ENCODE results near the gene CNTROB. TPM values are rescaled to one million over a fixed set of nuclear protein-coding genes. Genes with fewer than 3 reads are reported as not detected.

The CNTROB gene
- total RNA-seq (2021; fragmentation: NEBNext Ultra II Directional; extraction: Animal tissue kit (Norgen Biotek cat#: 25700)): 10 to 100 TPM; 20.8 to 32.2 (median 28.5) TPM
- long read RNA-seq, partial matches to known transcripts: 2 of 5 reads
- long read RNA-seq, other reads (novel, unspliced or antisense): 2 of 5 reads

GRCh38 chr17:7931709-7932482 is at the start of gene CNTROB, which contains the start of gene TRAPPC1:
CNTROB (plus strand) TSS chr17:7932206; CDS start chr17:7933080, 874 bp downstream.
TRAPPC1 (minus strand) TSS chr17:7931946; CDS start chr17:7931829, 117 bp downstream.
- peak within 1 kb of the TSS; percentile 94 for H3K27ac Mint-ChIP-seq

GRCh38 chr17:7882629-7883028 is 49.4 kb upstream of the CNTROB start:
- H3K27ac Mint-ChIP-seq: no peak overlapping the region
- TF ChIP-seq CTCF (IDR thresholded peaks at IDR 0.05): no peak
- peaks cover 2% of the 10 kb centered on the region; the same call in 1 of the 2 replicates for H3K27me3 Mint-ChIP-seq (ENCODE audit: insufficient read depth)
- no peaks in the 10 kb centered on the region for H3K36me3 Mint-ChIP-seq (ENCODE audit: low read depth)
- no peaks in the 10 kb centered on the region for H3K9me3 Mint-ChIP-seq
- H3K4me3 Mint-ChIP-seq: no peak overlapping the region
- peaks cover 5% of the 10 kb centered on the region for H3K4me1 Mint-ChIP-seq (ENCODE audit: low read depth)
- no peak for DNase-seq

More at GRCh38 chr17:7931709-7932482, at the start of gene CNTROB, which contains the start of gene TRAPPC1:
- Mint-ChIP-seq H3K4me3 (peak within 1 kb of the TSS; percentile 95), H3K9me3 (no peaks in the 10 kb centered on the region), H3K36me3 (ENCODE audit: low read depth) (peaks cover 30% of the 10 kb centered on the region), H3K27me3 (ENCODE audit: insufficient read depth) (no peaks in the 10 kb centered on the region; the same call in 1 of the 2 replicates), H3K4me1 (ENCODE audit: low read depth) (peaks cover 55% of the 10 kb centered on the region)
- TF ChIP-seq CTCF (IDR thresholded peaks at IDR 0.05): no peak
- DNase-seq: peak; percentile 99

GRCh38 chr17:7883781-7884386 is 48.1 kb upstream of the CNTROB start:
- Mint-ChIP-seq H3K4me3 (no peak overlapping the region; the same call in 1 of the 2 replicates), H3K4me1 (ENCODE audit: low read depth) (peaks cover 5% of the 10 kb centered on the region), H3K36me3 (ENCODE audit: low read depth) (no peaks in the 10 kb centered on the region), H3K27ac (peak overlapping the region; percentile 89), H3K27me3 (ENCODE audit: insufficient read depth) (peaks cover 2% of the 10 kb centered on the region; the same call in 1 of the 2 replicates), H3K9me3 (no peaks in the 10 kb centered on the region)
- TF ChIP-seq CTCF (IDR thresholded peaks at IDR 0.05): no peak
- DNase-seq: no peak

- Mint-ChIP-seq H3K27me3 (ENCODE audit: insufficient read depth) (peaks cover 4% of the 10 kb centered on the region), H3K4me3 (peak overlapping the region; percentile 62), H3K36me3 (ENCODE audit: low read depth) (no peaks in the 10 kb centered on the region), H3K4me1 (ENCODE audit: low read depth) (peaks cover 5% of the 10 kb centered on the region), H3K27ac (peak overlapping the region; percentile 64), H3K9me3 (no peaks in the 10 kb centered on the region)
- TF ChIP-seq CTCF (IDR thresholded peaks at IDR 0.05): no peak
- DNase-seq: no peak
Measured at GRCh38 chr17:7884581-7885366, 47.2 kb upstream of the CNTROB start.
